ENCODE results near the gene PLD4. TPM values are rescaled to one million over a fixed set of nuclear protein-coding genes. Genes with fewer than 3 reads are reported as not detected.
"Not testable (repeated sequence)": the region's sequence is repeated elsewhere in the genome, so short reads cannot be mapped to it uniquely, and the experiment has no call there.

The PLD4 gene, protein sequence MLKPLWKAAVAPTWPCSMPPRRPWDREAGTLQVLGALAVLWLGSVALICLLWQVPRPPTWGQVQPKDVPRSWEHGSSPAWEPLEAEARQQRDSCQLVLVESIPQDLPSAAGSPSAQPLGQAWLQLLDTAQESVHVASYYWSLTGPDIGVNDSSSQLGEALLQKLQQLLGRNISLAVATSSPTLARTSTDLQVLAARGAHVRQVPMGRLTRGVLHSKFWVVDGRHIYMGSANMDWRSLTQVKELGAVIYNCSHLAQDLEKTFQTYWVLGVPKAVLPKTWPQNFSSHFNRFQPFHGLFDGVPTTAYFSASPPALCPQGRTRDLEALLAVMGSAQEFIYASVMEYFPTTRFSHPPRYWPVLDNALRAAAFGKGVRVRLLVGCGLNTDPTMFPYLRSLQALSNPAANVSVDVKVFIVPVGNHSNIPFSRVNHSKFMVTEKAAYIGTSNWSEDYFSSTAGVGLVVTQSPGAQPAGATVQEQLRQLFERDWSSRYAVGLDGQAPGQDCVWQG
- total RNA-seq, result 0.27 TPM
- long read RNA-seq, result 0 reads

GRCh38 chr14:104924421-104925213 lies at the start of gene PLD4:
Gene PLD4 (plus strand): TSS chr14:104924879. CDS start chr14:104927141, 2,262 bp downstream.
- ATAC-seq, result no peak
- intact Hi-C loops (cut with micrococcal nuclease), result no loop called here
- DNase-seq, result no peak

DNA sequence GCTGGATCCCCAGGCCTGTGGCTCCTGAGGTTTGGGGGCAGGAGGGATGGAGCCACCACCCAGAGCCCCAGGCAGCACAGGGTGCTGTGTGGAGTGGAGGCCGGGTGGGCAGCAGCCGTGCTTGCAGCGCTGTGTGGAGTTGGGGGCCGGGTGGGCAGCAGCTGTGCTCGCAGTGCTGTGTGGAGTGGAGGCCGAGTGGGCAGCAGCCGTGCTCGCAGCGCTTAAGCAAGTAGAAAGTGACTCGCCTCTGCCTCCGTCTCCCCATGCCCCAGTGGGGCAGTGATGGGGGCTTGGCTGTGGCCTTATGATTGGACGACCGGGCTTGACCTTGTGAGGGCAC lies 49.3 kb upstream of the PLD4 start:
- DNase-seq (no peak), ATAC-seq (no peak)
- intact Hi-C loops (cut with micrococcal nuclease), result no loop called here

GRCh38 chr14:104875811-104876210 lies 48.9 kb upstream of the PLD4 start:
- ATAC-seq, result no peak
- intact Hi-C loops (cut with micrococcal nuclease), result no loop called here
- DNase-seq, result no peak

GRCh38 chr14:104876251-104876699 lies 48.4 kb upstream of the PLD4 start:
- peak; percentile 26 for DNase-seq
- ATAC-seq, result peak; percentile 17
- intact Hi-C loops (cut with micrococcal nuclease), result no loop called here

DNA sequence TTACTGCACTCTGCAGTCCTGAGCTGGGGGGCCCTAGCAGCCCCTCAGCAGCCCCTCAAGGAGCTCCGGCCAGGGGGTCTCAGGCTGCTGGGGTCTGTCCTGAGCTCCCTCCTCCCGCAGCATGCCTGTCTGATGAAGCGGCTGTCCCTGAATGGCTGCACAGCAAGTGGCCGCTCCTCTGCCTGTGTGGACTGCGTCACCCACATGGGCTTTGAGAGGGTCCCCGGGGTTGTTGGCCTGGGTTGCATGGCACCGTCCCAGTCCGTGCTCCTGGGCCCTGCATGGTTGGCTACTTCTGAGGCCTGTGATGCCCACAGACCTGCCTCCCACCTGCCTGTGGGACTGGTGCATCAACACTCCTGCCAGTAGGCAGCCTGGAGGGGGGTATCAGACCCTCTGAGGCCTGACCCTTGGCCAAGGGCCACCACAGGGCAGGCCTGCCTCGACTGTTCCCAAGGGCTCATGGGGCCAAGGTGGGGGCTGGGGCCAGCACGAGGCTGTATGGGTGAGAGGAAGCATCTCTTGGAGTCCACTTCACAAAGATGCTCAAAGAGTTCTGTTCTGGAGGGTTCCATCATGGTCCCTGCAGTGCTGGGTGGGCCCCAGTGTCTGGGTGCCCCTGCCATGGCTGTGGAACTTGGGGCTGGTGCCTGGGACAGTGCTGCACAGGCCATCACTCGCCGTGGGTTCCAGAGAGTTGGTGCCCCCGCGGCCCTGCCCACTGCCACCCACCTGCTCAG lies 47.4 kb upstream of the PLD4 start:
- ATAC-seq (no peak), DNase-seq (peak; percentile 27)
- intact Hi-C loops (cut with micrococcal nuclease), result no loop called here

- intact Hi-C loops (cut with micrococcal nuclease), result no loop called here
- ATAC-seq, result no peak
- peak; percentile 22 for DNase-seq
These were observed 46.7 kb upstream of the PLD4 start for GRCh38 chr14:104877806-104878550.

DNA sequence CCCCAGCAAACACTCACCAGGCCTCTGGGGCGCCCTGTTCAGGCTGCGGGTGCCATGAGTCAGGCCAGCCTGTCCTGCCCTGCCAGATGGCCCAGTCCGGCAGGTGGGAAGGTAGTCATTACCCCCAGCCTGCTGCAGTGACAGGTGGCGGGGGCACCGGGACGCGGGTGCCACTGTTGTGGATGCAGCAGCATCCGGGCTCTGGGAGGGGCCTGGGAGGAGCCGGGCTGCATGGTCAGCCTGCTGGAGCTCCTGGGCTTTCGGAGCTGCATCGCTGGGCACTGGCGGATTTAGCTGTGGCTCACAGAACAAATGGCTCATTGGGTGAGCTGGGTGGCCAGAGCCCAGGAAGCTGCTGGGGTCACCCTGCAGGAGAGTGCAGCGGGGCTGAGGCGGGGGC lies 46.1 kb upstream of the PLD4 start:
- peak; percentile 18 for DNase-seq
- intact Hi-C loops (cut with micrococcal nuclease), result no loop called here
- no peak for ATAC-seq

GRCh38 chr14:104879201-104879982 lies 45.3 kb upstream of the PLD4 start:
- intact Hi-C loops (cut with micrococcal nuclease), result no loop called here
- ATAC-seq, result no peak
- DNase-seq, result no peak

DNA sequence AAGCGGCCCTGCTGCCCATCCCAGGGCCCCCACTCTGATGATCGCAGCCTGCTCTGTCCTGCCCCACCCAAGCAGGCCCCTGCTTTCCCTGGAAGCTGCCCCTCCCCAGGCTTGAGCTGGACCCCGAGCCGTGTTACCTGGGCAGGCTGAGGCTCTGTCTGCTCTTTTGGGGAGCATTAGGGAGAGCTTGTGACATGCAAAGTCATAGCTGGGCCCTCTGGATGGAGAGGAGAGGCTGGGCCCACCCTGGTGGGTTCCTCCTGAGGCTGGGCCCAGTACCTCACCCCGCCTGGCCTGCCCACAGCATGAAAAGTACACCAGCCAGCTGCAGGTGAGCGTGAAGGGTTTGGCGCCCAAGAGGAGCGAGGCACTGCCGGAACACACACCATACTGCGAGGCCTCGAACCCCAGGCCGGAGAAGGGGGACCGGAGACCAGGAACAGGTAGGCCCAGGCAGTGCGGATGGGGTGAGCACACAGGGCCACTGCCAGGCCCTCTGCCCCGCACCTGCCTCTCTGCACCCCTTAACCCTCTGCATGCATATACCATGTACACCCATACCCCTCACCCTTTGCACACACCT lies 44.6 kb upstream of the PLD4 start:
- DNase-seq, result no peak
- ATAC-seq, result no peak
- intact Hi-C loops (cut with micrococcal nuclease), result no loop called here

GRCh38 chr14:104880584-104881210 lies 44.0 kb upstream of the PLD4 start:
- intact Hi-C loops (cut with micrococcal nuclease), result no loop called here
- ATAC-seq (no peak), DNase-seq (no peak)

DNA sequence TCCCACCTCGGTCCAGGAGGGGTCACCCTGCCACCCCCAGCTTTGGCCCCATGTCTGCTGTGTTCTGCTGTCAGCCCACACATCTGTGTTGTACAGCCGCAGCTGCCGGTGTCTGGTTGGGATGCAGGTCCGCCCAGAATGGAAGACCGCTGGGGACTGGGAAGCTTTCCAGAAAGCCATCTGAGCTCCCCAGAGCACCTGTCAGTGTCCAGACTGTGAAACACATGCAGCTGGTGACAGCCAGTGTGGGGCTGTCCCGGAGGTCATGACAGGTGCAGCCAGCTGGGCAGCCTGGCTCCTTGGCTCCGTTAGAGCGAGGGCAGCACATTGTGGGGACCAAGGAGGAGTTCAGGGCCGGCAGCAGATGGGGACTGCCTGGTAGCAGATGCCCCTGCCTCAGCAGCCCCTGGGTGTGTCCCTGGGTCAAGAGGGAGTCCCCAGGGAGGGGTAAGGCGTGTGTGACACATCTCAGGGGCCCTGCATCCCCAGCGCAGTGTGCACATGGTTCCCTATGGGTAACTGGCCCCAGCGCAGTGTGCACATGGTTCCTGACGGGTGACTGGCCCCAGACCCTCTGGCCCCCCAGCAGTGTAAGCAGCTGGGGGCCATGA lies 43.2 kb upstream of the PLD4 start:
- ATAC-seq (peak; percentile 86), DNase-seq (peak; percentile 76)
- intact Hi-C loops (cut with micrococcal nuclease), result no loop called here

GRCh38 chr14:104882325-104882973 lies 42.2 kb upstream of the PLD4 start:
- DNase-seq (peak; percentile 31), ATAC-seq (no peak)
- intact Hi-C loops (cut with micrococcal nuclease), result no loop called here

DNA sequence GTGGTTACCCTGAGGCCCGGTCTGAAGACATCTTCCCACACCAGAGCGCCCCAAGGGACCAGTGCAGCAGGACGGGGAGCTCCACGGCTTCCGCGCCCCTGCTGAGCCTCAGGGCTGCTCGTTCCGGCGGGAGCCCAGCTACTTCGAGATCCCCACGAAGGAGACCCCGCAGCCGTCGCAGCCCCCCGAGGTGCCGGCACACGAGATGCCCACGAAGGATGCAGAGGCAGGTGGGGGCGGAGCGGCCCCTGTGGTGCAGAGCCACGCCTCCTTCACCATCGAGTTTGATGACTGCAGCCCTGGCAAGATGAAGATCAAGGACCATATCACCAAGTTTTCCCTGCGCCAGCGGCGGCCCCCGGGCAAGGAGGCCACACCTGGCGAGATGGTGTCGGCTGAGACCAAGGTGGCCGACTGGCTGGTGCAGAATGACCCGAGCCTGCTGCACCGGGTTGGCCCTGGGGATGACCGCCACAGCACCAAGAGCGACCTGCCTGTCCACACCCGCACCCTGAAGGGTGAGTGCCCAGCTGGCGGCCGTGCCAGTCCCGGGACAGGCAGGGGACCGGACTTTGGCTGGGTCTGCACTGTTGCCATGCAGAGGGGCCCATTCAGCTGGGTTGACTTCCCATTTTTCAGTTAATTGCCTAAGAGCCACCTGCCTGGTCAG lies 41.6 kb upstream of the PLD4 start:
- intact Hi-C loops (cut with micrococcal nuclease), result no loop called here
- DNase-seq (peak; percentile 18), ATAC-seq (no peak)

GRCh38 chr14:104883681-104884361 lies 40.9 kb upstream of the PLD4 start:
- intact Hi-C loops (cut with micrococcal nuclease), result no loop called here
- DNase-seq (peak; percentile 23), ATAC-seq (no peak)

- ATAC-seq; DNase-seq; intact Hi-C loops (cut with micrococcal nuclease): not testable (repeated sequence)
These were observed 40.3 kb upstream of the PLD4 start for GRCh38 chr14:104884381-104884780.

All from left ventricle myocardium superior (tissue), 1 donor.